ENCODE results near the gene GAK.

The GAK gene

DNA sequence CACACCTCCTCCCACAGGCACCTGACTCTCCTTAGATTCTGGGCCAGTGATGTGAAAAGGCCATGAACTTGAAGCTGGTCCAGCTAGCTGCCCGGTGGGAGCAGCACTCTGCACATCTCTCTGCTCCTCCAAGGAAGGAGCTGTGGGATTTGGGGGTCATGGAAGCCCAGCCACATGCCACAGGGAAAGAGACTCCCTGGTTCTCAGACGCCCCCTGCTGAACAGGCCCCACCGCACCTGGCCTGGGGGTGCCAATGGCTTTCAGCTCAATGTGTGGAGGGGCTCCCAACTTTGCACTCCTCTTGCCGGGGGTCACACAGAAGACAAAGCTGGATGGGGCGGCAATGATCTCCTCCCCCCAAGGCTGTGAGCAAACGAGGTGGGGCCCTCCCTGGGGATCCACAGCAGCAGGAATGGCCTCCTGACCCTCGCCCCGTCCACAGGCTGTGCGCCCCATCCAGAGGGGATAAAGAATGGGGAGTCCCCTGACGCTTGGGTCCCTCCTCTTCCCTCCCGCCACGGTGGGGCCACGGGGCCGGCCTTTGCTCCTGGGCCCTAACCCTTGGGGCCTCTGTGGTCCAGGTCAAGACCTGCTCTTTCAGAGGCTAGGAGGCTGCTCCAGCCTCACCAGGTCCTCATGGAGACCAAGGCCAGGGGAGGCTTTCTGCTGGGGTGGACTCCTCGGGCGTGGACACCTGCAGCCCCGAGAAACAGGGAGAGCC lies 51.3 kb downstream of the GAK start:
- H3K9me3 Mint-ChIP-seq: no peaks in the 10 kb centered on the region
- H3K27me3 Mint-ChIP-seq (ENCODE audit: low read depth): no peaks in the 10 kb centered on the region
- DNase-seq (ENCODE audit: low spot score): no peak
- H3K4me1 Mint-ChIP-seq (ENCODE audit: low read depth): peaks cover 23% of the 10 kb centered on the region
- H3K4me3 Mint-ChIP-seq: no peak overlapping the region
- H3K27ac Mint-ChIP-seq: peak overlapping the region; percentile 99
- H3K36me3 Mint-ChIP-seq (ENCODE audit: low read depth): peaks cover 35% of the 10 kb centered on the region

DNA sequence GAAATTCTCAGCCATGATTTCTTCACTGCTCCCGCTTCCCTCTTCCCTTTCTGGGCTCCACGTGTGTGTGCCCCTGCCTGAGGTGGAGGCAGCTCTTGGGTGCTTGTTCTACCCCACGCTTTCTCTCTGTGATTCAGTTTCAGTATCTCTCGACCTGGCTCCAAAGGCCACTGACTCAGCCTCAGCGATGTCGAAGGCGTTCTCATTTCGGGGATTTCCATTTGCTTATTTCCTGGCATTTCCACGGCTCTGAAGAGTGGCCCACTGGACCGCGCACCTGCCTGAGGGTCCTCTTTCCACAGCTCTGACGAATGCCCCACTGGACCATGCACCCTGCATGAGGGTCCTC lies 52.4 kb downstream of the GAK start:
- Mint-ChIP-seq H3K36me3 (ENCODE audit: low read depth) (peaks cover 41% of the 10 kb centered on the region), H3K27ac (peak overlapping the region; percentile 99), H3K27me3 (ENCODE audit: low read depth) (no peaks in the 10 kb centered on the region), H3K4me3 (peak overlapping the region; percentile 84), H3K9me3 (no peaks in the 10 kb centered on the region), H3K4me1 (ENCODE audit: low read depth) (peaks cover 23% of the 10 kb centered on the region)
- DNase-seq (ENCODE audit: low spot score): peak; percentile 80

DNA sequence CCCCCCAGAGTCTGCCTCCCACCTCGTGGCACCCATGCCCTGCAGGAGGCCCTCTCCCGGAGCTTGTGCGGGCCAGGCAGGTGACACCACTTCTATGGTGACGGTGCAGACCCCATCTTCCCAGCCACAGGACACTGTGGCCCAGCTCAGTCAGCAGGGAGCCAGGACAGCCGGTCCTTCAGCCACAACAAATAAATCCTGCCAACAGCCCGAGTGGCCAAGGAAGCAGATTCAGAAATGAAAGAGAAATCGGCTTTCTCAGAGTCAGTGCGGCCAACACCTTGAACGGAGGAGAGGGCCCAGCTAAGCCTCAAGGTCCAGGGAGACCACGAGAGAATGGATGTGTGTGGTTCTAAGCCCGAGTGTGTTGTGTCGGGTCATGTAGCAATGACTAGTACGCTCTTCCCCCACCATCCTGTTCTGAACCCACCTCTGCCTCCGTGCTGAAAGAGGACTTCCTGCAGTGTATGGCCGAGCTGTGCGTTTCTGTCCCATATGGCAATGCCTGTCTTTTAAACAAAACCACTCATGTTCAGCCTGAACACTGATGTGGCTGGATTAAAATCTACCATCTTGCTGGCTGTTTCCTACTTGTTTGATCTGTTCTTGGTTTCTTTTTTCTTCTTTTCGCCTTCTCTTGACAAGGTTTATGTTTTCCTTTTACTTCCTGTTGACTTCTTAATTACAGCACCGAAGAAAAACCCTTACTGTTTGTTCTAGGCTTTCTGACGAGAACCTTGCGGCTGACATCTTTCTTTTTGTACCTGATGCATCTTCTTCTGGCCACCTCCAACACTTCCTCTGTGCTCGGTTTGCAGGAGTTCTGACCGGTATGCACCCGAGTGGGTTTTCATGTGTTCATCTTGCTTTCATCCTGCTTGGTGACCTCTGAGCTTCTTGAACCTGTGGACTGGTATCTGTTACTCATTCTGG lies 53.1 kb downstream of the GAK start:
- Mint-ChIP-seq H3K9me3 (no peaks in the 10 kb centered on the region), H3K4me1 (ENCODE audit: low read depth) (peaks cover 23% of the 10 kb centered on the region), H3K27ac (peak overlapping the region; percentile 99), H3K27me3 (ENCODE audit: low read depth) (no peaks in the 10 kb centered on the region), H3K4me3 (peak overlapping the region; percentile 84), H3K36me3 (ENCODE audit: low read depth) (peaks cover 44% of the 10 kb centered on the region)
- DNase-seq (ENCODE audit: low spot score): peak; percentile 56

DNA sequence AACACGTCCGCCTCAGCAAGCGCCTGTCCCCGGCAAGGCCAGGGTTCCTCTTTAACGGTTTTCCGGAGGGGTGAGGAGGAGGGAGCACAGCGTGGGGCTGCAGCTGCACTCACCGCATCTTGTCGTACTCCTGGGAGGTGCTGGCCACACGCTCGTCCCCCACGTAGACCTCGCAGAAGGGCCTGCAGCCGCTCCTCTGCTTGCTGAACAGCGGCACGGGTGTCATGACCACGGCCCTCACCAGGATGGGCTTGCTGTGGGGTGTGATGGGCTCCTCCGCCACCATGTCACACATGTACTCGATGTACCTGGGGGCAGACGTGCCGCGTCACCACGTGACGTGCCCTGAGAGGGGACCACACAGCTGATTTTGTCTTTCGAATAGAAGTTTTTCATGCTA lies 54.6 kb downstream of the GAK start:
- Mint-ChIP-seq H3K4me1 (ENCODE audit: low read depth) (peaks cover 23% of the 10 kb centered on the region), H3K36me3 (ENCODE audit: low read depth) (peaks cover 50% of the 10 kb centered on the region), H3K27me3 (ENCODE audit: low read depth) (no peaks in the 10 kb centered on the region), H3K27ac (no peak overlapping the region), H3K4me3 (no peak overlapping the region), H3K9me3 (no peaks in the 10 kb centered on the region)
- no peak for DNase-seq (ENCODE audit: low spot score)

DNA sequence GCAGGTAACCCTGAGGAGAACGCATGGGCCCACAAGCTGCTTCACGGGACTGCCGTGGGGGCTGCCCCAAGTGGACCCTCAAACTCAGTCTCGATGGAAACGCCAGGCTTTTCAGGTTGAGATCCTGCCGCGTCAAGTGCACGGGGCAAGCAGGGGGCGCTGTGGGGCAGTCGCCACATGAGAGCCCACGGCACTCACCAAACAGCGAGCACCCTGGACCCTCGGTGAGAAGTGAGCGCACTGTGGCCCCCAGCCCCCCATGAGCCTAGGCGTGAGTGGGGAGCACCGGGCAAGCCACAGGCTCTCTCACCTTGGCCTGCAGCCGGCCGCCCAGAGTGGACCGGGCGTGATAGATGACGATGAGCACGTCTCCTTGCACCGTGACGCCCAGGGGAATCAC lies 55.3 kb downstream of the GAK start:
- Mint-ChIP-seq H3K4me3 (no peak overlapping the region), H3K36me3 (ENCODE audit: low read depth) (peaks cover 48% of the 10 kb centered on the region)

DNA sequence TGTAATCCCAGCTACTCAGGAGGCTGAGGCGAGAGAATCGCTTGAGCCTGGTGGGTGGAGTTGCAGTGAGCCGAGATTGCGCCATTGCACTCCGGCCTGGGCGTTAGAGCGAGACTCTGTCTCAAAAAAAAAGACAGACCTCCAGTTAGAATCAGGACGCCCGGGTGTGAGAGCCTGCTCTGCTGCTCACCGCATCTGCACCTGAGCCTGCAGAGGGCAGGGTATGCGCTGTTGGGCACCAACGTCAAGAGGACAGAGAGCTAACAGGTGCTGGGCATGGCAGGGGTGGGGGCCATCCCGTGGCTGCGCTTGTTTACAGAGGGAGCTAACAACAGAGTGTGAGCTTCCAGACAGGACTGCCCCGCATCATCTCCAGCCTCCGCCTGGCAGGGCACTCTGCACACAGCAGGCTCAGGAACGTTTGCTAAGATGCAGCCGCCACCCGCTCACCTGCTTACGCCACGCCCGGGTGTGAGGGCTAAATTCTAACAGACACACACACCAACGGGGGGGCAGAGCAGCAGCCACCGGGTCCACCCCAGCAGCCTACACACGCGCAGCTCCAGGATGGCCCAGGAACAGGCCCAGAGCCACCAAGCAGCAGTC lies 56.2 kb downstream of the GAK start:
- no peaks in the 10 kb centered on the region for H3K9me3 Mint-ChIP-seq
- no peak overlapping the region for H3K27ac Mint-ChIP-seq
- H3K4me3 Mint-ChIP-seq: no peak overlapping the region
- peaks cover 23% of the 10 kb centered on the region for H3K4me1 Mint-ChIP-seq (ENCODE audit: low read depth)
- no peaks in the 10 kb centered on the region for H3K27me3 Mint-ChIP-seq (ENCODE audit: low read depth)
- H3K36me3 Mint-ChIP-seq (ENCODE audit: low read depth): peaks cover 49% of the 10 kb centered on the region
- no peak for DNase-seq (ENCODE audit: low spot score)

More for the DNA sequence above, 55.3 kb downstream of the GAK start:
- H3K27ac Mint-ChIP-seq: peak overlapping the region; percentile 39
- peaks cover 23% of the 10 kb centered on the region for H3K4me1 Mint-ChIP-seq (ENCODE audit: low read depth)
- H3K27me3 Mint-ChIP-seq (ENCODE audit: low read depth): no peaks in the 10 kb centered on the region
- no peaks in the 10 kb centered on the region for H3K9me3 Mint-ChIP-seq
- DNase-seq (ENCODE audit: low spot score): no peak

DNA sequence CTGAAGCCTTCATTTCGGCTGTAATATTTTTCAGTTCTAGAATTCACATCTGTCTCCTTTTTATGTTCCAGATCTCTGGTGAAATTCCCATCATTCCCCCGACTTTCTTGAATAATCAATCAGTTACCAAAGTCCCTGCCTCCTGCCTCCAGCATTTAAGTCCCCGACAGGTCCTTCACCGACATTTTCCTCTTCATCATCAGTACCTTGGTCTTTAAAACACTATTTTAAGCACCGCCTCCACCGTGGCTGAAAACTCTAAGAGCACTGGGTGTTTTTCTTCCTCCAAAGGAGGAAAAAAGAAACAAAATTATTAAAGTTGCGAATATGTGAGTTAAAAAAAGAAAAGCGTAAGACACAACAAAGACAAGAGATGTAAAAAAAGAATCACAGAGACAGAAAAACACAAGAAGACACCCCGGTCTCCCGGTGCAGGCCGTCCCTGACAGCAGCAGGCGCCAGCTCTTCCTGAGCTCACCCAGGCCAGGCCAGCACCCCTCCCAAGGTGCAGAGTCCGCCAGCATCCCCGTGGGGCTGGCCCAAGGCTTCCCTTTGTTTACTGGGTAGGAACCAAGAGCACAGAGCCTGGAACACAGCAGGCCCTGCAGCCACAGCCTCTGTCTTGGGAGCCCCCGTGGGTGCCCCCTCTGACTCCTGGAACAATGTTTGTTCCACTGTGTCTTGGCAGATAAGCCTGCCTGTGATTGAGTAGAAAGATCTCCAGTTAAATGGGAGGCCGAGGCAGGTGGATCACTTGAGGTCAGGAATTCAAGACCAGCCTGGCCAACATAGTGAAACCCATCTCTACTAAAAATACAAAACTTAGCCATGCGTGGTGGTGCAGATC lies 56.9 kb downstream of the GAK start:
- H3K4me3 Mint-ChIP-seq: no peak overlapping the region
- DNase-seq (ENCODE audit: low spot score): no peak
- H3K27me3 Mint-ChIP-seq (ENCODE audit: low read depth): no peaks in the 10 kb centered on the region
- peaks cover 20% of the 10 kb centered on the region for H3K4me1 Mint-ChIP-seq (ENCODE audit: low read depth)
- peaks cover 55% of the 10 kb centered on the region for H3K36me3 Mint-ChIP-seq (ENCODE audit: low read depth)
- H3K9me3 Mint-ChIP-seq: no peaks in the 10 kb centered on the region
- H3K27ac Mint-ChIP-seq: no peak overlapping the region

DNA sequence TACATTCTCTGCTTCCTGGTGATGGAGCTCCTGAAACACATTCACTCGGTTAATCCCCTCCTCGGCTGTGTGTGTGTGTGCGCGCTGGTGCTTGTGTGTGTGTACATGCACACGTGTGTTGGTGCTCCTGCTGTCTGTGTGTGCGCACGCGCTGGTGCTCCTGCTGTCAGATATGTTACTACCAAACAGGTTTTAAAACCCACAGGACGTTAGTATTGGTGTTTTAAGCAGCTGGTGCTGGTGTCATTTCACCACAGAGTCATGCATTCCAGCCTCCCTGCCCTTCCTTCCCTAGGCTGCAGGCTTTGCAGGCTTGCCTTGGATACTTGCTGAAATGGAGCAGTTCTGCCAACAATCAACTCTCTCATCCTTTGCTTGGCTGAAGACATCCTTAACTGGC lies 58.1 kb downstream of the GAK start:
- no peaks in the 10 kb centered on the region for H3K27me3 Mint-ChIP-seq (ENCODE audit: low read depth)
- peaks cover 57% of the 10 kb centered on the region for H3K36me3 Mint-ChIP-seq (ENCODE audit: low read depth)
- H3K9me3 Mint-ChIP-seq: no peaks in the 10 kb centered on the region
- no peak for DNase-seq (ENCODE audit: low spot score)
- no peak overlapping the region for H3K27ac Mint-ChIP-seq
- peaks cover 8% of the 10 kb centered on the region for H3K4me1 Mint-ChIP-seq (ENCODE audit: low read depth)
- no peak overlapping the region for H3K4me3 Mint-ChIP-seq

DNA sequence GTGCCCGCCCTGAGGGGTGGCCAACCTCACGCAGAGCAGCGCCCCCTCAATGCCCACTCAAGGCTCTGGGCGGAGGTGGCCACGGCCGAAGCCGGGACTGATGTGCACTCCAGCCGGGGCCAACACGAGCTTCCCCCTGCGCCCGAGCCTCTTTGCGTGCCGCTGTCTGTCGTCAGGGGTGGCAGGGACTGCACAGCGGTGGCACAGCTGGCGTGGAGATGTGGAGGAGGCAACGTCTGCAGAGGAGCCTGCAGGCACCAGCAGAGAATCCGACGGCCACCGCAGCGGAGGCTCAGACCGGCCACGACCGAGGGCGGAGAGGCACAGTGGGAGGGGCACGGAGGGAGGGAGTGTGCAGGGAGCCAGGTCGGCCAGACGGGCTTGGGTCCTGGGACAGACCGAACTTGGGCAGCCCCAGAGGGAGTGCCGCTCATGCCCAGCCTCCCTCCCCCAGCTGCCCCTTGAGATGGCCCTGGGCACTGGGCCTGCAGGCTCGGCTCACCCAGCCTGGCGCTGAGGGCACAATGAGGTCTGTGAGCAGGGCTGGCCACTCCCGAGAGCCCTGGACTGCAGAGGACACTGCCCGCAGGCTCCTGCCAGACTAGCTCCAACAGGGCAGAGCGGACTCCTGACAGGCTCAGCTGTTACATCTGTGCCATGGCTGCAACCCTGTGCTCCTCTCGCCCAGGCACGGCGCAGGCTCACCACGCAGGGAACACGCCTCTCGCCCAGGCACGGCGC lies 59.7 kb downstream of the GAK start:
- H3K27me3 Mint-ChIP-seq (ENCODE audit: low read depth): no peaks in the 10 kb centered on the region
- no peaks in the 10 kb centered on the region for H3K4me1 Mint-ChIP-seq (ENCODE audit: low read depth)
- H3K27ac Mint-ChIP-seq: no peak overlapping the region
- H3K4me3 Mint-ChIP-seq: no peak overlapping the region
- H3K9me3 Mint-ChIP-seq: no peaks in the 10 kb centered on the region
- H3K36me3 Mint-ChIP-seq (ENCODE audit: low read depth): peaks cover 54% of the 10 kb centered on the region
- no peak for DNase-seq (ENCODE audit: low spot score)

DNA sequence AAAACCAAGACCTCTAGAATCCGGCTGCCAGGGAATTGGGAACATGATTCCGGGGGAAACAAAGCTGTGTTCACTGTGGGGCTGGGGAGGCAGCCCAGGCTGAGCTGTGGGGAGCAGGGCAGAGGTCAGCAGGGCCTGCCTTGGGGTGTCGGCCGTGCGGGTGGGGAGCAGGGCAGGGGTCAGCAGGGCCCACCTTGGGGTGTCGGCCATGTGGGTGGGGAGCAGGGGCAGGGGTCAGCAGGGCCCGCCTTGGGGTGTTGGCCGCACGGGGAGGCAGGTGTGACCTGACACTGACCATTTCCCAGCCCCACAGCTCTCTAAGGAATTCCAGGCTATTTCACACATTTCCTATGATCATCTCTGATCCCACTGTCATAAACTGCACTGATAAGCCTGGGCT lies 60.6 kb downstream of the GAK start:
- no peaks in the 10 kb centered on the region for H3K9me3 Mint-ChIP-seq
- no peak overlapping the region for H3K4me3 Mint-ChIP-seq
- DNase-seq (ENCODE audit: low spot score): no peak
- H3K27ac Mint-ChIP-seq: no peak overlapping the region
- no peaks in the 10 kb centered on the region for H3K27me3 Mint-ChIP-seq (ENCODE audit: low read depth)
- peaks cover 45% of the 10 kb centered on the region for H3K36me3 Mint-ChIP-seq (ENCODE audit: low read depth)
- H3K4me1 Mint-ChIP-seq (ENCODE audit: low read depth): no peaks in the 10 kb centered on the region

DNA sequence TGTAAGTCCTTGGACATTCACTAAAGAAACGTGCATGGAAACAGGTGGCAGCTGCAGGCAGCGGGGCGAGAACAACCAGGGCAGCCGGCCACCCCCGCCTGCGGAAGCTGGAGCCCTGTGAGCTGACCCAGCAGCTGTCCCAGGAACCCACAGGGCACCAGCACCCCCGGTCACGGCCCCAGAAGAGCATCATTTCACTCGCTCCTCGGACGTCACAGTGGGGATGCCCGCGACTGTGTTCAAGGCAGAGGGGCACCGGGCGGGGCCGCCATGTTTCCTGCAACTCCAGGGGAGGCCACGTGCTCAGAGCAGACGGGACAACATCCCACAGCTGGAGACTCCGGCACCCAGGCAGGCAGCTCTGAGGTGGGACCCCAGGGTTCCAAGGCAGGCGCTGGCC lies 61.2 kb downstream of the GAK start:
- Mint-ChIP-seq H3K4me3 (no peak overlapping the region), H3K9me3 (no peaks in the 10 kb centered on the region), H3K4me1 (ENCODE audit: low read depth) (no peaks in the 10 kb centered on the region), H3K36me3 (ENCODE audit: low read depth) (peaks cover 44% of the 10 kb centered on the region), H3K27me3 (ENCODE audit: low read depth) (no peaks in the 10 kb centered on the region), H3K27ac (no peak overlapping the region)
- DNase-seq (ENCODE audit: low spot score): no peak

DNA sequence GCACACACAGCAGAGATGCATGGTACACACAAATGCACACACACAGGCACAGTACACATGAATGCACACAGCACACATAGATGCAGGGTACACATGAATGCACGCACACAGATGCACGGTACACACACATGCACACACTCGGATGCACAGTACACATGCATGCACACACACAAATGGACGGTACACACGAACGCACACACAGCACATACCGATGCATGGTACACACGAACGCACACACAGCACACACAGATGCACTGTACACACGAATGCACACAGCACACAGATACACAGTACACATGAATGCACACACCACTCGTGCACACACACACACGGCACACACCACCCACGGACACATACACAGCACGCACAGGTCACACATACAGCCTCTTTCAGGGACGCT lies 62.3 kb downstream of the GAK start:
- peaks cover 41% of the 10 kb centered on the region for H3K36me3 Mint-ChIP-seq (ENCODE audit: low read depth)

DNA sequence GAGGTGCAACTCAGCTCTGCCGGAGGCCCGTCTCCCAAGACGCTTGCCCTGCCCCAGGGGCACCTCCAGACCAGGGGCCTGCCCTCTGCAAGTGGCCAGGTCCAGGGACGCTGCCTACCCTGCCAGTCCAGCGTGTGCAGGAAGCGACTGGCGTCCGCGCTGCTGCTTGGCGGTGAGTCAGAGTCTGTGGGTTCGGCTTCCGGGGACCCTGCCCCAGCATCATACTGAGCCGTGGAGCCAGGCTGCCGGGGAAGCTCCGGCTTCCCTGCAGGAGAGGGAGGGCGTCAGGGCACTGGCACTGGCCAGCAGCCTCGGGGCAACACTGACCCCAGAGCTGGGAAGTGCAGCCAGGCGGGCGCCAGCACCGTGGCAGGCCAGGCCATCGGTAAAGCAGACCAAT lies 63.7 kb downstream of the GAK start:
- no peak overlapping the region for H3K4me3 Mint-ChIP-seq
- H3K4me1 Mint-ChIP-seq (ENCODE audit: low read depth): no peaks in the 10 kb centered on the region
- H3K9me3 Mint-ChIP-seq: no peaks in the 10 kb centered on the region
- no peak overlapping the region for H3K27ac Mint-ChIP-seq
- no peak for DNase-seq (ENCODE audit: low spot score)
- no peaks in the 10 kb centered on the region for H3K27me3 Mint-ChIP-seq (ENCODE audit: low read depth)
- H3K36me3 Mint-ChIP-seq (ENCODE audit: low read depth): peaks cover 32% of the 10 kb centered on the region

More for the DNA sequence above, 62.3 kb downstream of the GAK start:
- H3K9me3 Mint-ChIP-seq: no peaks in the 10 kb centered on the region
- no peaks in the 10 kb centered on the region for H3K4me1 Mint-ChIP-seq (ENCODE audit: low read depth)
- H3K27me3 Mint-ChIP-seq (ENCODE audit: low read depth): no peaks in the 10 kb centered on the region
- H3K27ac Mint-ChIP-seq: no peak overlapping the region
- no peak for DNase-seq (ENCODE audit: low spot score)
- H3K4me3 Mint-ChIP-seq: no peak overlapping the region
